ENCODE data around the gene SEZ6L.

The SEZ6L gene

DNA sequence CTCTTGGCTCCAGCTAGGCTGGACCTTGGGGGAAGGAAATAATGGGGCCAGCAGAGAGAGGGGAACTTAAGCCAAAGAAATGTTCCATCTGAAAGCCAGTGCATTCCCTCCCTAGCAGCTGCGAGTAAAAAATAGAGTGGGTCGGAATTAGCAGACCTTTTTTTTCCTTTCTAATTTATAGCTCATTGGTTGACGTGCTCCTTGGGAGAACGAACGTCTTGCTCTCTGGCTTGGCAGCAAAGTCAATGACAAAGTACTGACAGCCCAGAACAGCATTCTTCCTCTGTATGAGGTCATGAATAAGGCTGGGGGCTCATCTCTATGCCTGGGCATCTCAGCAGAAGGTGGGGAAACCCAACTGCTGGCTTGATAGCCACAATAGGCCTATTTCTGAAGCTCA lies 65.0 kb downstream of the SEZ6L start:
- intact Hi-C loops (cut with DNase I) = no loop called here

DNA sequence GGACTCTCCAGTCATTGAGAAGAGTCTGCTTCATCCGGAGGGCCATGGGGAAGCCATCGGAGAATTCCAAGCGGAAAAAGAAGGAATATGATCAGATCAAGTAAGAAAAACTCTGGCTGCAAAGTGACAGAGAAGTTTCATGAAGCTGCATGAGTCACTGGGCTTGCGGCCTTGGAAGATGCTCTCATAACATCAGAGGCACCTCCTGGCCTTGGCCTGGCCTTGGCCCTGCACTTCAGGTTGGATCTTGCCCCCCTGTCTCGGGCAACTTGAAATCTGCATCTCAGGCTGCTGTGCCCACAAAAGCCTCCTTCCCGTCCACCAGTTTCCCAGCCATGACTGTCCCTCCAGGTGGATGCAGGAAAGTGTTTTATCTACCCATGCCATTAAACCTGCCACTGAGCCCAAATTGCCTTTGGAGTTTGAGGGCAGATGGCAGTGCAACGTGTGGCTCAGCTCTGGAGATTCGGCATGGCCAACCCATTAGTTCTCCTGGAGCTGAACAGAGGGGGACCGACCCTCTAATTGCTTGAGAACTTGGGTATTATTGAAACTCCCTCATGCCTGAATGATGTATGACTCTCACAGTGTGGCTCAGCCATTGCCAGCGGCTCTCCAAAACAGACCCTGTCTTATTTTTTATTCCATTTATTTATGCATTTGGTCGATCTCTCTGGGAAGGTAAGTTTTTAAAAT lies 66.7 kb downstream of the SEZ6L start:
- intact Hi-C loops (cut with DNase I) = no loop called here
- no peak for DNase-seq

More for the DNA sequence above, 65.0 kb downstream of the SEZ6L start:
- DNase-seq = no peak

DNA sequence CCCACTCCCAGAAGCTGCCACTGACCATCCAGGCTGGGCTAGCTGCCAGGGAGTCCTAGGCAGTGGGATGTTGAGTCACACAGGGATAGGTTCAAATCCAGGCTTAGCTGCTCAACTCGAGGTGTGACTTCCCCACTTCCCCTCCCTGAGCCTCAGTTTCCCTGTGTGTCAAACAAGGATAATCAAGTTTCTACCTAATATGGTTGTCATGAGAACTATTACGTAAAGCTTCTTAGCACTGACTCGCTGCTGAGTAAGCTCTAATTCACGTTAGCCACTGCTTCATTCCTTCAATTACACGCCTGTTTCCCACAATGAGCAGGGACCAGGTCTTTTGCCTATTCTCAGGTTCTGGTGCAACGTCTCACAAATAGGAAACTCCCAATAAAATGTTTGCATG lies 67.7 kb downstream of the SEZ6L start:
- DNase-seq = no peak
- intact Hi-C loops (cut with DNase I) = no loop called here

DNA sequence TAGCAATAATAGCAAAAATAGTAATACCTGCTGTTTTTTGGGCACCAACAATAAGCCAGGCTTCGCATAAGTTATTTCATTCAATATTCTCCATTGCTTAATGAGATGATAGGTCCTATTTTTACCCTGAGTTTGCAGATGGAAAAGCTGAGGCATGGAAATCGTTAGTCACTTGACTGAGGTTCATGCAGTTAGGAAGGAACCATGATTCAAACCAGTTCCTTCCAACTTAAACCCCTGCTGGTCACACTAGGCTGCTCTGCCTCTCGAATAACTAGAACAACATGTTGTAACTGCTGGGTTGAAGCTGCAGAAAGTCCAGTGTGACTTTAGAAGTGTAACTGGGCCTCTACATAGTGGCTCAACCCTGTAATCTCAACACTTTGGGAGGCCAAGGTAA lies 69.3 kb downstream of the SEZ6L start:
- DNase-seq = no peak
- intact Hi-C loops (cut with DNase I) = no loop called here

DNA sequence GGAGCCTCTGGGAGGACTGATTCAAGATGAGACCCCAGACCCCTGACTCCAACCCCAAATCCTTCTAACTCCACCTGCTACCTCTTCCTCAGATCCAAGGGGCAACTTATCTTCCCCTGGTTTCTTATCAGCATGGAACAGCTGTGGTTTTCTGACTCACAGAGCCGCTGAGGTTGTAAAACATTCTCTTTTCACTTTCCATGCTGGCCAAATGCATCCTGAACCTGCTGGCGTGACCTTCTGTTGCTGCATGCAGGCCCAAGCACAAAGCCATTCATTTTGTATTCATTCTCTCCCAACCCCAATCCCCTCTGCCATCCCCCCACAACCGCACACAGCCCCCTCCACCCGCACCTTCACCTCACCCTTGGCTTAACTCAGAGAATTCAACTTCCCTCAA lies 70.3 kb downstream of the SEZ6L start:
- DNase-seq = no peak
- intact Hi-C loops (cut with DNase I) = no loop called here

DNA sequence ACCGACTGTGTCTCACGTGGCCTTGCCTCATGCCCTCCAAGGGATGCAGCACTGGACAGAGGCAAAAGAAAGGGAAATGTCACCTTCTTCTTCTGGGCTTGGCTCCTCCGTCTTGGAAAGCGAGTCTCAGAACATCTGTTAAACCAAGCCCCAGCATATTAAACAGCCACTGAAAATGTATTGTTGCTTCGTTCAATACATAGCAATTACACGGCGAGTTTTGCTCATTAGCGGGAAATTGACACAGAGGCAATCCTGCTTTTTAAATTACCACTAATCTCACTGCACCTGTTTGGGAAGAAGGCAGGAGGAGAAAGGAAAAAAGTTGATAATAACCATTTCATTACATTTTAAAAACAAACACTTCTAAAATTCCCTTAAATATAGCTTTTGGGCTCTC lies 72.1 kb downstream of the SEZ6L start:
- intact Hi-C loops (cut with DNase I) = no loop called here
- no peak for DNase-seq

DNA sequence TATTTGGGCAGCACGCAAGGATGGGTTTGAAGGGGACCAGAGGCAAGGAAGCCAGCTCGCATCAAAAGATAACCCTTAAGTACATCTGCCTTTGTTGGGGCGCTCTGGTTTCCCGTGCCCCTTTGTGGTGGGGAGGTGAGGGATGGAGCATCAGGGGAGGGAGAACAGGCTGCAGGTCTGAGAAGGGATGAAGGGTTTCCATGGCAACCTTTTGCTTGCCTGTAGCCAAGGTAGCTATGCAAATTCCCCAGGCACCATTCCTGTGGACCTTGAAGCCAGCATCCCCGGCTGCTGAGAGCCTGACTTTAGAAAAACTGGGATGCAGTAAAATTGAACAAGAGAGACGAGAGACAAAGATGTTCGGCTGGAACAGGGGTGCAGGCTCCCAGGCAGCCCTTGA lies 75.7 kb downstream of the SEZ6L start:
- no peak for DNase-seq
- intact Hi-C loops (cut with DNase I) = no loop called here

DNA sequence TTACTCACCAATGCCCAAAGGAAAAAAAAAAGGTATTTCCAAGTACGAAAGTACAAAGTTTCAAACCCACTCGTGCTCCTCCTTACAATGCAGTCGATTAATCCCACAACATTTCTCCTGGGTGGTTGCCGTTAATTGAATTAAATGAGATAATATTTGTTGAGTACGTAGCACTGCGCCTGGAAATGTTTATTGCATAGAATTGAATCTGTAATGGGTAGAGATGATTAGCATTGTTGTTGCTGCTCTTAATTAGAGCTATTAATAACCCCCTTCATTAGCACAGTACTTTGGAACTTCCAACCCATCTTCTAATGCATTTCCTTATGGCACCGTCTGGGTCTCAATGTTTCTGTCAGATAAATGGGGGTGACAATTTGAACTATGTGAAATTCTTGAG lies 77.3 kb downstream of the SEZ6L start:
- no peak for DNase-seq
- intact Hi-C loops (cut with DNase I) = no loop called here

DNA sequence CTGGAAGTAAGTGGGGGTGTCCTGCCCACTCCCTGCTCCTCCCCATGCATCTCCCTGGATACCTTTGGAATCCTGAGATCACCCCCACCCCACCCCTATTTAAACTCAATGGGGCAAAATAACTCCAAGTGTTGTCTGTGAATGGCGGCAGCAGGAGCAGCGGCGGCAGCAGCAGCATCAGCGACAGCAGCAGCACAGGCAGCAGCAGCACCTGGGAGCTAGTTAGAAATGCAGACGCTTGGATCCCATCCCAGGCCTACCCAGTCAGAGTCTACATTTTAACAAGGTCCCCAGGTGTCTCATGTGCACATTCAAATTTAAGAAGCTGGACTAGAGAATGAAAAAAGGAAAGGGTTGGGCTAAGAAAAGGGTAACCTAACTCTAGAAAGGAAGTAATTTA lies 82.6 kb downstream of the SEZ6L start:
- intact Hi-C loops (cut with DNase I) = no loop called here
- DNase-seq = no peak

DNA sequence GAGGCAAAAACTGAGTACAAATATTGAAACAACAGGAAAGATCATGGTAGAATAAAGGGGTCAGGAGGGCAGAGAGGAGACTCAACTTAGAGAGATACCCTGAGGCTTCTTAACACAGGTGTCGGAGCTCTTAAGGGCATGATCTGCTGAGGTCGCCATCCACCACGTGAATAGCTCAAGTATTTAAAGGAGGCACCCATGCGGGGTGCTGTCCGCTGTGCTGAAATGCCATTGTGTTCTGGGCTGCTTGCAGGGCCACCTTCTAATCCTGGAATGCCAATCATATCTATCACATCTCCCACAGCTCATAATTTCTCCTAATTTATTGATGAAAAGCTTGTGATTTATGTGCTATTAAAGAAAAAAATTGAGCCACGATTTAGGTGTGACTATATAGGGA lies 90.2 kb downstream of the SEZ6L start:
- DNase-seq = no peak

DNA sequence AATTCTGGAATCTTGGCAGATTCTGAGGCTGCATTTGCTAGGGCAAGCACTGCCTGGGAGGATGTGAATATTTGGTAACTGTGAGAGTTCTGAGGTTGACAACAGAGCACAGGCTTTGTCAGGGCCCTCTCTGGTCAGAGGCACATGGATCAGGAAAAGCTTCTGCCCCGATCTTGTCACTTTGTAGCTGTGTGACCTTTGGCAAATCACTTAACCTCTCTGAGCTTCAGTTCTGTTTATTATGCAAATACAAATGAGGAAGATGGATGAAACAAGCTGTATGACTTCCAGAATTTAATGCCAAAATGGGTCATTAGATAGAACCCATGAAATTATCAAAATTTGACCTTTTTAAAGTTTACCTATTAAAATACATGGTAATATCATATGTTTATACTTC lies 94.9 kb downstream of the SEZ6L start:
- DNase-seq = no peak
- intact Hi-C loops (cut with DNase I) = no loop called here

More for the DNA sequence above, 90.2 kb downstream of the SEZ6L start:
- intact Hi-C loops (cut with DNase I) = no loop called here

DNA sequence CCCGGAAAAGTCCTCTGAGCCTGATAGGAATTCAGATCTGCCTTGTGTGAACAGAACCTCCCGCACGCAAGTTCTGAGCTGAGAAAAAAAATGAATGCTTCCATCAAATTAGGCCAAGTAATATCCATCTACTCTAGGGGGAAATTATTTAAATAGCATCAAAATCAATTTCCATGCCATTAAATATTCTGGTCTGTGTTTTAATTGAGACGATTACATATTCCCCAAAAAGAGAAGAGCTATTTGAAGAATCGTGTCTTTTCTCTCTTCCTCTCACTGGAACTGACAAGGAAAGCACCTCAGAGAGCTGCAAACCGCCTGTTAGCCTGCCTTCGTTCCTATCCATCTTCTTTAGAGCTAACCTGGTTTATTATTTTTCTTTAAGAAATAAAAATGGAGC lies 96.0 kb downstream of the SEZ6L start:
- no peak for DNase-seq
- intact Hi-C loops (cut with DNase I) = no loop called here

DNA sequence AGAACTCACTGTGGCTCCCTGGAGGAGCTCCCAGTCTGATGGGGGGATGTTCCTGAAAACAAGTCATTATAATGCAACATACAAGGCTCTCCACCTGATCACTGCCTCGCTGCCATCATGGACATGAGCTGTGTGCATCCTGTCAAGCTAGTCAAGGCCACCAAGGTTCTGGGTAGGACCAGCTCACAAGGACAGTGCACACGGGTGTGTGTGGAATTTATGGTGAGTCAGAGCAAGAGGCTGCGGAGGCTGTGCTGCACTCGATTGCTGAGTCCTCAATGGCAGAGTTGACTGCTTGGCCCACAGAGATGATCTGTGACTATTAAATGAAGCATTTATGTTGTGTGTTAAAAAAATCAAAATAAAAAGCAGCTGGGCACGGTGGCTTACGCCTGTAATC lies 96.6 kb downstream of the SEZ6L start:
- intact Hi-C loops (cut with DNase I) = no loop called here

DNA sequence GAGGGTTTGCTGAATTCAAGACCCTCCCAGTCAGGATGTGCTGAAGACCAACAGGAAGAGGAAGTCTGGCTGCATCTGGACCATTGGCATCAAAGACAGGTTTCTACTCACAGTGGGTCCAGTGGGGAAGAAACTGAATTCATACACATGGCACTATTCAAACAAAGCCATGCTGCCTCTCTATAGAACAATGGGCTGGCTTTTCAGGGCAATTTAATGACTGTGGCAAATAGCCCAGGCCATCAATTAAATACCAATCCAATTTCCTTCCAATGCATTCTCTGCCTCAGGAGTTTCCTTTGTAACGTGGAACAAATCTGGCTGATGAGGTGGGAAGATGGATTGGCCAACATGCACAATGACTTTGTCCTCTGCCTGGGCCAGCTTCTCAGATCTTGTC lies 98.6 kb downstream of the SEZ6L start:
- intact Hi-C loops (cut with DNase I) = no loop called here
- DNase-seq = no peak

More for the DNA sequence above, 96.6 kb downstream of the SEZ6L start:
- no peak for DNase-seq

DNA sequence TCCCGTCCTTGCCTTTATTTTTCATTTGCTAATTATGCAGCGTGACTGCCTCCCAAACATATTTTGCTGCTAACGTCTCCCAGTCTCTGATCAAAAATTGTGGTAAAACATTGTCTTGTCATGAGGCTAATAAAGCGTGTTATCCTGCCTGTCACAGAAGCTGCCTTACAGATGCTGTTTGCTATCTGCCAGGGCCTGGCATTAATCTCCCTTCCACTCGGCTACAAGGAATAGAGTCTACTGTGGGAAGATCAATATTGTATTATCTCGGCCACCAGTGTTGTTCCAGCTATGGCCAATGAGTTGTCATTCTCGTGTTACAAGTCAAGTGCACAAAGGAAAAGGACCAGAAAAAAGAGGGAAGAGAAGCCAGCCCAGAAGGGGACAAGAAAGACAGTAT lies 100.3 kb downstream of the SEZ6L start:
- no peak for DNase-seq
- intact Hi-C loops (cut with DNase I) = no loop called here

DNA sequence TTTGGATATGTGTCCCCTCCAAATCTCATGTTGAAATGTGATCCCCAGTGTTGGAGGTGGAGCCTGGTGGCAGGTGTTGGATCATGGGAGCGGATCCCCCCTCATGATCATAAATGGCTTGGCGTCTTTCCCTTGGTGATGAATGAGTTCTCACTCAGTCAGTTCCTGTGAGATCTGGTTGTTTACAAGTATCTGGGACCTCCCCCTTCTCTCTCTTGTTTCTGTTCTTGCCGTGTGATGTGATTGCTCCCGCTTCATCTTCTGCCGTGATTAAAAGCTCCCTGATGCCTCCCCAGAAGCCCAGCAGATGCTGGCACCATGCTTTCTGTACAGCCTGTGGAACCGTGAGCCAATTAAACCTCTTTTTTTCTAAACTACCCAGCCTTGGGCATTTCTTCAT lies 102.2 kb downstream of the SEZ6L start:
- intact Hi-C loops (cut with DNase I) = no loop called here
- no peak for DNase-seq

DNA sequence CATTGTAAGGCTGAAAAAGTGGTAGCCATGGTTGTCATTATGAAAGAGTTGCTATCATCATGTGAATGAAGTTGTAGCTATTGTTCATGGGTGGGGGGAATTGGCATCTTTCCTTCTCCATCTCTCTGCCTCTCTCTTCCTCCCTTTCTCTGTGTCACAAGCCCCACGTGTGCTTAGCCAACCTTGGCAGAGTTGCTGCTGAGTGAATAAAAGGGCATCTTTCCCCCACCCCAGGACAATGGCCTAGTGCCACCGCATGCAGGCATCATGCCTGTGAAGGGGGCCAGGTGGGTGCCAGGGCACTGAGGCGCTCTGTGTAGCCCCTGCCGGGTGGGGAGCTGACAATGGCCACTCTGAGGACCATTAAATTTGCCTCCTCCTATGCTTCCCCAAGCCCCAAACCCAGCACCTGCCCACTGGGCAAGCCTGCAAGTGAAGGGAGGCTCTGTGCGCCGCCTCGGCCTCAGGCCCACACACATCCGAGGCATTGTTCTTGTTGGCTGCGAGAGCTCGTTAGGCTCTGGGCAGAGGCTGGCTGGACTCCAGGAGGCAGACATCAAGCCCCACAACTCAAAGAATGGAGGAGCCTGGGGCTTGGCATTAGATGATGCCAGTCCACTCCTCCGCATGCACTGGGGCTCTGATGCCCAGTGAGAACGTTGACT lies 103.9 kb downstream of the SEZ6L start:
- DNase-seq = peak; percentile 42 to 84 (median 69)
- intact Hi-C loops (cut with DNase I) = no loop called here

DNA sequence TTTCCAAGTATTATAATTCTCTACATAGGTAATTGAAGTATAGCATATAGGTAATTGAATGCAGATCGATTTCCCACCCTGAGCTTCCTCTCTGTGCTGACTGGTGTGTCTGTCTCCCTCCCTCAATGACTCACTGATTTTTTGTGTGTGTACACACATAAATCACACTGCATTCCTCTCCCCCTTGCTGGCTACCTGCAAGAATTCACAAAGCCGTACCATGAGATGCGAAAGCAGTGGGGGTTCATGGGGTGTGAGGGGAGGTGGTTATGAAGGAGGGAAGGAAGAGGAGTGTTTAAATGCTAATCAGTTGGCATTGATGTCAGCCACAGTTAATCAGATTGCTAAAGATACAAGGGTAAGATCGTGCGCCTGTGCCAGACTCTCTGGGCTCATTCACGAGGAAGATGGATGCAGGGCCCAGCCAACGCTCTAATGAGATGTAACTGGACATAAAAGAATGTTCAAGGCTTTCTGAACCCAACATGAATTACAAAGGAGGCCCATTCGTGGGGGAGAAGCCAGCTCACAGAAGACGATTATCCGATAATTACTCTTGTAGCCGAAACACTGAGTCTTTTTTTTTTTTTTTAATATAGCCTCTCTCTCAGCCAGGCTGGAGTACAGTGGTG lies 107.4 kb downstream of the SEZ6L start:
- intact Hi-C loops (cut with DNase I) = no loop called here
- peak in 12 of 42 donors; percentile 5 to 34 (median 16) for DNase-seq

DNA sequence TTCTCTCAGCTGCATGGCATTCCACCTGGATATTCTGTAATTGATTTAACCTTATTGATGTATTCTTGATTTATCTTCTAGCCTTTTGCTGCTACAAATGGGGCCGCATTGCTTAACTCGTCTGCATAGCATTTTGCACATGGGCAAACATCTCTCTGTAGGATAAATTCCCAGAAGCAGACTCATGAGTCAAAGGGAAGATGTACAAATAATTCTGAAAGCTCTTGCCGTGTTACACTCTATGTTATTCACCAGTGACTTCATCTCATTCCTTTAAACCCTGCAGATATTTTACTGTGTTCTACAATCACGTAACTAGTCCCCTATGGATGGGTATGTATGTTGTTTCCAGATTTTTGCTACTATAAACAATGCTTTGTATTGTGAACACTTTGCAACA lies 112.7 kb downstream of the SEZ6L start:
- no peak for DNase-seq
- intact Hi-C loops (cut with DNase I) = no loop called here

DNA sequence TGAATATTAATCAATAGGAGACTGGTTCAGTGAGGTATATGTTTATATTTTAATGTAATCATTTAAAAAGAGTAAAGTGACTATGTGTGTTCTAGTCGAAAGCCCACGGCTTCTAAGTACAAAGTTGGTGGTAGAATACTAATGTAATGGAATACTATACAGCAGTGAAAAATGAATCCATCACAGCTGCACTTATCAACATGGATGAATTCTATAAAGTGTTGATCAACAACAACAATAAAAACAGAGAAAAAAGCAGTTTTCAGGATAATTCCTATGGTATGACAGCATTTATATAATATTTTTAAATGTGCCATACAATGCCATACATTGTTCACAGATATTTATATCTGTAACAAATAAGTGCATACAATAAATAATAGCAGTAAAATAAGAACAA lies 114.1 kb downstream of the SEZ6L start:
- DNase-seq = no peak
- intact Hi-C loops (cut with DNase I) = no loop called here

DNA sequence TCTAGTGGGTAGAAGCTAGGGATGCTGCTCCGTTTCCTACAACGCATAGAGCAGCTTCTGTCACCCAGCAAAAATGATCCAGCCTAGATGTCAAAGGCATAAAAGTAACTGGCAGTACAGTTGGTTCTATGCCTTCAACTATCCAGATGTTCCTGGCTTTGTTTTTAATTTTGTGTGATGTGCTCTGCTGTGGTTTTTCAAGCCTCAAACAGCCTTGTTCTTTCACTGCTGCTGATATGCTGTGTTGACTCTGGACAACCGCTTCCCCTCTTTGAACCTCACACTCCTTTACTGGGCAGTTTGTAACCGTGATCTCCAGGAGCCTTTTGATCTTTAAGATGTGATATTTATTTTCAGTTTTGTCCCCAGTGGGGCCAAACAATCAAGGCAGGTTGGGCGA lies 116.4 kb downstream of the SEZ6L start:
- intact Hi-C loops (cut with DNase I) = no loop called here

More for the DNA sequence above, 116.4 kb downstream of the SEZ6L start:
- no peak for DNase-seq

Measured in head of caudate nucleus (tissue), 42 donors.